Neural progenitor cell (in vitro differentiated cells): ENCODE data around the gene CTXN2. TPM values are rescaled to one million over a fixed set of nuclear protein-coding genes. Genes with fewer than 3 reads are reported as not detected.

ENCODE experiments used
- DNase-seq: peaks from one replicate; pipeline ENCODE4 v3.0.0-alpha.2; 2016; ENCODE audit warnings: low spot score
- H2AFZ ChIP-seq: fragments of 200-600 bp; sonication (generic); replicated peaks from 2 replicates; pipeline ENCODE4 v1.6.1; 2016; ENCODE audit warnings: antibody characterized with exemption
- H3F3A ChIP-seq: fragments of 200-600 bp; sonication (generic); 2 replicates; pipeline ENCODE4 v1.6.1; 2016; ENCODE audit warnings: antibody characterized with exemption, low read depth
- H3K27ac ChIP-seq: fragments of 200-600 bp; sonication (generic); 2 replicates; pipeline ENCODE4 v1.5.1; 2016; ENCODE audit warnings: mild to moderate bottlenecking
- H3K27me3 ChIP-seq: fragments of 200-600 bp; sonication (generic); 2 replicates; pipeline ENCODE4 v1.6.1; 2016; ENCODE audit warnings: mild to moderate bottlenecking, moderate library complexity
- H3K36me3 ChIP-seq: fragments of 200-600 bp; sonication (generic); 2 replicates; pipeline ENCODE4 v1.5.1; 2016
- H3K4me1 ChIP-seq: fragments of 200-600 bp; sonication (generic); 2 replicates; pipeline ENCODE4 v1.6.1; 2016; ENCODE audit warnings: mixed run types
- H3K4me2 ChIP-seq: fragments of 200-600 bp; sonication (generic); 2 replicates; pipeline ENCODE4 v1.6.1; 2016
- H3K4me3 ChIP-seq: fragments of 200-600 bp; sonication (generic); 2 replicates; pipeline ENCODE4 v1.5.1; 2016
- H3K79me2 ChIP-seq: fragments of 200-600 bp; sonication (generic); 2 replicates; pipeline ENCODE4 v1.6.1; 2016; ENCODE audit warnings: low read depth
- H3K9ac ChIP-seq: fragments of 200-600 bp; sonication (generic); 2 replicates; pipeline ENCODE4 v1.6.1; 2016
- H3K9me3 ChIP-seq: fragments of 200-600 bp; sonication (generic); 2 replicates; pipeline ENCODE4 v1.5.1; 2016; ENCODE audit warnings: low read depth
- H4K20me1 ChIP-seq: fragments of 200-600 bp; sonication (generic); 2 replicates; pipeline ENCODE4 v1.6.1; 2016; ENCODE audit warnings: low read depth
- H3K27ac Mint-ChIP-seq: 3 replicates; pipeline ENCODE4 v1.8.0; 2021; ENCODE audit warnings: mixed read lengths
- H3K27me3 Mint-ChIP-seq: 2 replicates; pipeline ENCODE4 v1.8.0; 2022; ENCODE audit warnings: low read depth, mild to moderate bottlenecking, inconsistent platforms, moderate library complexity, mixed read lengths; ENCODE audit not compliant: insufficient read depth
- H3K36me3 Mint-ChIP-seq: 3 replicates; pipeline ENCODE4 v1.8.0; 2021; ENCODE audit warnings: mixed read lengths
- H3K4me1 Mint-ChIP-seq: 3 replicates; pipeline ENCODE4 v1.8.0; 2021; ENCODE audit warnings: mixed read lengths
- H3K4me3 Mint-ChIP-seq: 3 replicates; pipeline ENCODE4 v1.8.0; 2021; ENCODE audit warnings: mild to moderate bottlenecking, moderate library complexity, mixed read lengths
- H3K9me3 Mint-ChIP-seq: 3 replicates; pipeline ENCODE4 v1.8.0; 2020; ENCODE audit warnings: mixed read lengths
- EZH2 ChIP-seq: fragments of 200-600 bp; sonication (generic); IDR thresholded peaks from 2 replicates; pipeline ENCODE4 v1.6.1; 2017; ENCODE audit warnings: antibody characterized with exemption, mild to moderate bottlenecking, moderate library complexity
- EZH2phosphoT487 ChIP-seq: fragments of 200-600 bp; sonication (generic); IDR thresholded peaks from 2 replicates; pipeline ENCODE4 v1.6.1; 2017; ENCODE audit warnings: antibody characterized with exemption
- total RNA-seq: library from RNA; depleted of rRNA; stranded (reverse); fragments of >200 nt; gene quantifications from 2 replicates; pipeline ENCODE4 v1.2.3, GENCODE V29; 2015; ENCODE audit warnings: low replicate concordance
- TF ChIP-seq, protein P1 (sequence below): fragments of 200-600 bp; sonication (generic); IDR thresholded peaks from 2 replicates; pipeline ENCODE4 v1.5.1; 2017; ENCODE audit warnings: antibody characterized with exemption, mild to moderate bottlenecking

The CTXN2 gene
- total RNA-seq, 1 donor from 2014 or later = 0.60 TPM

DNA sequence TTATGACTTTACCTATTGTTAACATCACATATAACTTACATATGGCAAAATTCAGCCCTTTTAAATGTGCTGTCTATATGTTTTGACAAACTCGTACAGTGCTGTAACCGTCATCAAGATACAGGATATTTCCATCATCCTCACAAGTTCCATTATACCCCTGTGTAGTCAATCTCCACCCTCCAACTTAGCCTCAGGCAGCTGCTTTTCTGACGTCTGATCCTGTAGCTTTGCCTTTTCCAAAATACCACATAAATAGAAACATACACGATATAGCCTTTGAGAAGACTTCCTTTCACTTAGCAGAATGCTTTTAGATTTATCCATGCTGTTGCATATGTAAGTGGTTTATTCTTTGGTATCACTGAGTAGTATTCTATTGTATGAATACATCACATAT, 61.7 kb downstream of the CTXN2 start:
- Mint-ChIP-seq H3K4me3 (no peak overlapping the region), H3K27ac (no peak overlapping the region), H3K27me3 (peaks cover 3% of the 10 kb centered on the region), H3K4me1 (peaks cover 12% of the 10 kb centered on the region), H3K9me3 (peaks cover 11% of the 10 kb centered on the region), H3K36me3 (no peaks in the 10 kb centered on the region)
- no peak overlapping the region for H3K4me3 ChIP-seq
- TF ChIP-seq EZH2phosphoT487 (no peak), EZH2 (no peak)
- TF ChIP-seq, protein P1, sequence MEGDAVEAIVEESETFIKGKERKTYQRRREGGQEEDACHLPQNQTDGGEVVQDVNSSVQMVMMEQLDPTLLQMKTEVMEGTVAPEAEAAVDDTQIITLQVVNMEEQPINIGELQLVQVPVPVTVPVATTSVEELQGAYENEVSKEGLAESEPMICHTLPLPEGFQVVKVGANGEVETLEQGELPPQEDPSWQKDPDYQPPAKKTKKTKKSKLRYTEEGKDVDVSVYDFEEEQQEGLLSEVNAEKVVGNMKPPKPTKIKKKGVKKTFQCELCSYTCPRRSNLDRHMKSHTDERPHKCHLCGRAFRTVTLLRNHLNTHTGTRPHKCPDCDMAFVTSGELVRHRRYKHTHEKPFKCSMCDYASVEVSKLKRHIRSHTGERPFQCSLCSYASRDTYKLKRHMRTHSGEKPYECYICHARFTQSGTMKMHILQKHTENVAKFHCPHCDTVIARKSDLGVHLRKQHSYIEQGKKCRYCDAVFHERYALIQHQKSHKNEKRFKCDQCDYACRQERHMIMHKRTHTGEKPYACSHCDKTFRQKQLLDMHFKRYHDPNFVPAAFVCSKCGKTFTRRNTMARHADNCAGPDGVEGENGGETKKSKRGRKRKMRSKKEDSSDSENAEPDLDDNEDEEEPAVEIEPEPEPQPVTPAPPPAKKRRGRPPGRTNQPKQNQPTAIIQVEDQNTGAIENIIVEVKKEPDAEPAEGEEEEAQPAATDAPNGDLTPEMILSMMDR = no peak
- H3F3A ChIP-seq = no peaks in the 10 kb centered on the region
- H3K36me3 ChIP-seq = no peaks in the 10 kb centered on the region
- DNase-seq = no peak
- H3K79me2 ChIP-seq = no peaks in the 10 kb centered on the region
- H3K27ac ChIP-seq = no peak overlapping the region
- H3K27me3 ChIP-seq = no peaks in the 10 kb centered on the region
- H3K4me1 ChIP-seq = no peaks in the 10 kb centered on the region
- H3K9me3 ChIP-seq = no peaks in the 10 kb centered on the region
- H2AFZ ChIP-seq = no peak overlapping the region
- H3K4me2 ChIP-seq = no peak overlapping the region
- H4K20me1 ChIP-seq = no peaks in the 10 kb centered on the region
- H3K9ac ChIP-seq = no peak overlapping the region

Other genes starting within 250 kb of the CTXN2 start
- gene SLC24A5, start 70.7 kb upstream of the CTXN2 start, total RNA-seq = 0.65 TPM in 1 of 2 replicates, not detected in the other
- gene MYEF2, start 13.4 kb upstream of the CTXN2 start, total RNA-seq = 110 and 140 TPM in 2 replicates
- gene SLC12A1, start 14.6 kb downstream of the CTXN2 start, total RNA-seq = 0.19 TPM in 1 of 2 replicates, not detected in the other
- 51.6 and 55.4 TPM in 2 replicates for gene DUT, start 139.8 kb downstream of the CTXN2 start, total RNA-seq